ENCODE results near the gene GRIN1.

The GRIN1 gene

GRCh38 chr9:137193771-137194170 lies 54.8 kb downstream of the GRIN1 start:
- DNase-seq (ENCODE audit: low read depth) = no peak

- DNase-seq (ENCODE audit: low read depth) = no peak
Measured at GRCh38 chr9:137194388-137194787, 55.4 kb downstream of the GRIN1 start.

GRCh38 chr9:137194909-137195308 lies 56.0 kb downstream of the GRIN1 start:
- DNase-seq (ENCODE audit: low read depth) = no peak

GRCh38 chr9:137195525-137196220 lies 56.7 kb downstream of the GRIN1 start:
- no peak for DNase-seq (ENCODE audit: low read depth)

GRCh38 chr9:137198051-137198901 lies 59.3 kb downstream of the GRIN1 start:
- DNase-seq (ENCODE audit: low read depth) = no peak

- DNase-seq (ENCODE audit: low read depth) = no peak
Measured at GRCh38 chr9:137198902-137199283, 59.9 kb downstream of the GRIN1 start.

- peak; percentile 33 for DNase-seq (ENCODE audit: low read depth)
Measured at GRCh38 chr9:137199411-137200121, 60.6 kb downstream of the GRIN1 start.

- peak; percentile 99 for DNase-seq (ENCODE audit: low read depth)
Measured at GRCh38 chr9:137200311-137201204, 61.6 kb downstream of the GRIN1 start, which contains the start of gene TPRN. Gene TPRN, minus strand, starts transcription at chr9:137200741. Its CDS starts 30 bp downstream, at chr9:137200711.

GRCh38 chr9:137201205-137201868 lies 62.4 kb downstream of the GRIN1 start:
- DNase-seq (ENCODE audit: low read depth) = no peak

GRCh38 chr9:137202966-137203365 lies 64.0 kb downstream of the GRIN1 start:
- no peak for DNase-seq (ENCODE audit: low read depth)

GRCh38 chr9:137204731-137205125 lies 65.8 kb downstream of the GRIN1 start:
- no peak for DNase-seq (ENCODE audit: low read depth)

GRCh38 chr9:137205126-137206069 lies 66.4 kb downstream of the GRIN1 start, which contains the start of the genes NDOR1 and TMEM203:
Gene NDOR1, plus strand, starts transcription at chr9:137205700. Its CDS starts 78 bp downstream, at chr9:137205778.
Gene TMEM203, minus strand, starts transcription at chr9:137205648. Its CDS starts 234 bp downstream, at chr9:137205414.
- DNase-seq (ENCODE audit: low read depth) = peak; percentile 82

- no peak for DNase-seq (ENCODE audit: low read depth)
Measured at GRCh38 chr9:137206602-137207001, 67.6 kb downstream of the GRIN1 start.

GRCh38 chr9:137211532-137211931 lies 72.6 kb downstream of the GRIN1 start:
- no peak for DNase-seq (ENCODE audit: low read depth)

GRCh38 chr9:137212520-137212919 lies 73.6 kb downstream of the GRIN1 start:
- DNase-seq (ENCODE audit: low read depth) = no peak

- no peak for DNase-seq (ENCODE audit: low read depth)
Measured at GRCh38 chr9:137213160-137214060, 74.5 kb downstream of the GRIN1 start.

GRCh38 chr9:137214620-137215019 lies 75.7 kb downstream of the GRIN1 start:
- no peak for DNase-seq (ENCODE audit: low read depth)

GRCh38 chr9:137215196-137215986 lies 76.4 kb downstream of the GRIN1 start:
- no peak for DNase-seq (ENCODE audit: low read depth)
